ENCODE measurements around the gene PIP5K1B.

The PIP5K1B gene

DNA sequence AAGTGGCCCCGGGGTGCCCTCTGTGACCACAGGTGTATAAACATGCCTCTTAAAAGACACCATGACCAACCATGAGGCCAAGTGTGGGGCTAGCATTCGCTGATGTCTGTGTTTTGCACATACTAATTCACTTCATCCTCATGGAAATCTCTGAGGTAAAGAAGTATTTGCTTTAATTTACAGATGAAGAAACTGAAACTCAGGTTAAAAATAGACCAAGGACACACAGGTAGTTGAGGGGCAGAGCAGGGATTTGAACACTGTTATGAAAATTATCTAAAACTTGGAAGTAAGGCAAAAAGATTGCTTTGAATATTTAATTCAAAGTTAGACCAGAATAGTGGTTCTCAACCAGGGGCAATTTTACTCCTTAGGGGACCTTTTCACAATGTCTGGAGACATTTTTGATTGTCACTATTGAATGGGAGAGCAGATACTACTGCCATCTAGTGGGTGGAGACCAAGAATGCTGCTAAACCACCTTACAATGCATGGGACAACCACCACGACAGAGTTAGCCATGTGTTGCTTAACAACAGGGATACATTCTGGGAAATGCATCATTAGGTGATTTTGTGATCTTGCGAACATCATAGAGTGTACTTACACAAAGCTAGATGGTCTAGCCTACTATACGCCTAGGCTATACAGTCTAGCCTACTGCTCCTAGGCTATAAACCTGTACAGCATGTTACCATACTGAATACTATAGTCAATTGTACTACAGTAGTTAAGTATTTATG, 322.5 kb downstream of the PIP5K1B start:
- TF ChIP-seq, protein P1, sequence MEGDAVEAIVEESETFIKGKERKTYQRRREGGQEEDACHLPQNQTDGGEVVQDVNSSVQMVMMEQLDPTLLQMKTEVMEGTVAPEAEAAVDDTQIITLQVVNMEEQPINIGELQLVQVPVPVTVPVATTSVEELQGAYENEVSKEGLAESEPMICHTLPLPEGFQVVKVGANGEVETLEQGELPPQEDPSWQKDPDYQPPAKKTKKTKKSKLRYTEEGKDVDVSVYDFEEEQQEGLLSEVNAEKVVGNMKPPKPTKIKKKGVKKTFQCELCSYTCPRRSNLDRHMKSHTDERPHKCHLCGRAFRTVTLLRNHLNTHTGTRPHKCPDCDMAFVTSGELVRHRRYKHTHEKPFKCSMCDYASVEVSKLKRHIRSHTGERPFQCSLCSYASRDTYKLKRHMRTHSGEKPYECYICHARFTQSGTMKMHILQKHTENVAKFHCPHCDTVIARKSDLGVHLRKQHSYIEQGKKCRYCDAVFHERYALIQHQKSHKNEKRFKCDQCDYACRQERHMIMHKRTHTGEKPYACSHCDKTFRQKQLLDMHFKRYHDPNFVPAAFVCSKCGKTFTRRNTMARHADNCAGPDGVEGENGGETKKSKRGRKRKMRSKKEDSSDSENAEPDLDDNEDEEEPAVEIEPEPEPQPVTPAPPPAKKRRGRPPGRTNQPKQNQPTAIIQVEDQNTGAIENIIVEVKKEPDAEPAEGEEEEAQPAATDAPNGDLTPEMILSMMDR (IDR thresholded peaks at IDR 0.05; ENCODE audit: low read depth, low read length), result peak; percentile 76
- no peak overlapping the region for H3K4me3 ChIP-seq (ENCODE audit: low read depth, low read length)

DNA sequence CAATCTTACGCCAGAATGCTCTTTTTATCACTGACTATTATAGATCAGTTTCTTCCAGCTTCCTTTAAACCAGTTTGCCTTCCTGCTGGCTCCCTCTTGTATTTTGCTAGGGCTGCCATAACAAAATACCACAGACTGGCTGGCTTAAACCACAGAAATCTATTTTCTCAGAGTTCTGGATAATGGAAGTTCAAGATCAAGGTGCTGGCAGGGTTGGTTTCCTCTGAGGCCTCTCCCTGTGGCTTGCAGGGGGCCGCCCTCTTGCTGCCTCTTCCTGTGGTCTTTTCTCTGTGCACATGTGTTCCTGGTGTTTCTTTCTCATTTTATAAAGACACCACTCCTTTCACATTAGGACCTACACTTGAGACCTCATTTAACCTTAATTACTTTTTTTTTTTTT, 323.7 kb downstream of the PIP5K1B start:
- no peak overlapping the region for H3K4me3 ChIP-seq (ENCODE audit: low read depth, low read length)
- TF ChIP-seq, protein P1 (IDR thresholded peaks at IDR 0.05; ENCODE audit: low read depth, low read length), result no peak

DNA sequence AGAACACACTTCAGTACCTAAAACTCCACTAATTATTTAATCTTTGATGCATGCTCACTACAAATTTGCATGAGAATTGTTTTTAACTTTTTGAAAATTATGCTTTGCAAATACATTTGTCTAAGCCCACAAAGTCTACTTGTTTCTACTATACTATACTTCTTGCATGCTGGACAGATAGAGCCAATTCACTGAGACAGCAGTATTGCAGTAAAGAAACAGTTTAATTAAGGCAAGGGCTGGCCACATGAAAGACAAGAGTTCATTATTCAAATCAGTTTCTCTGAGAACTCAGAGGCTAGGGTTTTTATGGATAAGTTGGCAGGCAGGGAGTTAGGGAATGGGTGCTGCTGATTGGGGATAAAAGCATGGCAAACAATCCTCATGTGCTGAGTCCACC, 324.5 kb downstream of the PIP5K1B start:
- TF ChIP-seq, protein P1 (IDR thresholded peaks at IDR 0.05; ENCODE audit: low read depth, low read length), result no peak
- H3K4me3 ChIP-seq (ENCODE audit: low read depth, low read length), result no peak overlapping the region

DNA sequence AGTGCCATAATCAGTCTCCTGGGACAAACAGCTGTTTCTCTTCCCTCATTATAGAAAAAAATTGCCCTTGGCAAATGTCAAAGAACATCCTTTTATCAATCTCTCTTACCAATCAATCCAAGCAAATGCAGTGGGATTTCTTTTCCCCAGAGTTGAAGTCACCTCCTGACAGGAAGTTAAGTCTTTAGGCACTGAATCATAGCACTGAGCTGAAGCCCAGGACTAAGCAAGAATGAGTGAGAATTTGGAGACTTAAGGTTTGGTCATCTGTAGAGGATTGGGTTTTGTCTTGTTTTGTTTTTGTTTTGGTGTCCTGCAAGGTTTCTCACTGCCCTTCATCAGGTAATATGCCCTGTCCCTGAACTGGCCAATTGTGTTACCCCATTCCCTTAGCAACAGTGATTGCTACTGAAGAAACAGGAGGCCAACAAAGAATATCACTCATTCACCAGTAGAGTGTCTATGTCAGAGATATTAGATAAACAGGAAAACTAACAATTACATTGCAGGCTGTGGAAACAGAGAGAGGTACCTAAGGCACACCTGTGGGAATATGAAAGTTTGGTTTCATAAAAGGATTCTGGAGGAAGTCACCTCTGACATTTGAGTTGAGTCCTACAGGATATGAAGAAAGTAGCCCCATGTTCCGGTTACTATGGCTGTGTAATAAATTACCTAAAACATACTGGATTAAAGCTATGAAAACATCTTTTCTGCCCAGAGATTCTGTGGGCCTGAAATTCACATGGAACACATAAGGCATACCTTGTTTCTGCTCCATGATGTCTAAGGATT, 326.0 kb downstream of the PIP5K1B start:
- TF ChIP-seq, protein P1 (IDR thresholded peaks at IDR 0.05; ENCODE audit: low read depth, low read length), result no peak
- no peak overlapping the region for H3K4me3 ChIP-seq (ENCODE audit: low read depth, low read length)

DNA sequence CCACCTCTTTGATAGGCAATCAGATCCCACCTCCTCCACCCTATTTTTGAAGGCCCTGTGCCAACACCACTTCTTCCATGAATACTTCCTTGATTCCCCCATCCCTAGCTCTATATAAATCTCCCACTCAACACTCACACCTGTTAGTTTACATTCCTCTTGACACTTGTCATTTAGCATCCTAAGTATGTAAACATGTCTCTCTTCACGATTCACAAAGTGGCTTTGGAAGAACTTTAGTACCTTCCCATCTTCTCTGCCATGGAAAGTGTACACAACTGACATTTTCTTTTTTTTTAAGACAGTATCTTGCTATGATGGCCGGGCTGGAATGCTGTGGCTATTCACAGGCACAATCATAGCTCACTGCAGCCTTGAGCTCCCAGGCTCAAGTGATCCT, 329.0 kb downstream of the PIP5K1B start:
- TF ChIP-seq, protein P1 (IDR thresholded peaks at IDR 0.05; ENCODE audit: low read depth, low read length), result no peak
- no peak overlapping the region for H3K4me3 ChIP-seq (ENCODE audit: low read depth, low read length)

DNA sequence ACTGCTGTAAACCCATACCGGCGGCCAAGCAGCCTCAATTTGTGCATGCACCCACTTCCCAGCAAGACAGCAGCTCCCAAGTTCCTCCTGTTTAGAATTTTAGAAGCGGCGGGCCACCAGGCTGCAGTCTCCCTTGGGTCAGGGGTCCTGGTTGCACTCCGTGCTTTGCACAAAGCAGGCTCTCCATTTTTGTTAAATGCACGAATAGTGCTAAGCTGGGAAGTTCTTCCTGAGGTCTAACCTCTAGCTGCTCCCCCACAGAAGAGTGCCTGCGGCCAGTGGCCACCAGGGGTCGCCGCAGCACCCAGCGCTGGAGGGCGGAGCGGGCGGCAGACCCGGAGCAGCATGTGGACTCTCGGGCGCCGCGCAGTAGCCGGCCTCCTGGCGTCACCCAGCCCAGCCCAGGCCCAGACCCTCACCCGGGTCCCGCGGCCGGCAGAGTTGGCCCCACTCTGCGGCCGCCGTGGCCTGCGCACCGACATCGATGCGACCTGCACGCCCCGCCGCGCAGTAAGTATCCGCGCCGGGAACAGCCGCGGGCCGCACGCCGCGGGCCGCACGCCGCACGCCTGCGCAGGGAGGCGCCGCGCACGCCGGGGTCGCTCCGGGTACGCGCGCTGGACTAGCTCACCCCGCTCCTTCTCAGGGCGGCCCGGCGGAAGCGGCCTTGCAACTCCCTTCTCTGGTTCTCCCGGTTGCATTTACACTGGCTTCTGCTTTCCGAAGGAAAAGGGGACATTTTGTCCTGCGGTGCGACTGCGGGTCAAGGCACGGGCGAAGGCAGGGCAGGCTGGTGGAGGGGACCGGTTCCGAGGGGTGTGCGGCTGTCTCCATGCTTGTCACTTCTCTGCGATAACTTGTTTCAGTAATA, 330.6 kb downstream of the PIP5K1B start, which contains the start of gene FXN:
FXN (plus strand) TSS at position 315 of the 871 bp plus-strand sequence; CDS start at position 346, 31 bp downstream.
- TF ChIP-seq, protein P1 (IDR thresholded peaks at IDR 0.05; ENCODE audit: low read depth, low read length), result peak; percentile 98
- peak within 1 kb of the TSS; percentile 77 for H3K4me3 ChIP-seq (ENCODE audit: low read depth, low read length)
